ENCODE results near the gene OGFR.
A peak's percentile ranks its signal among the peaks of the same experiment; 100 is the strongest.

The OGFR gene

DNA sequence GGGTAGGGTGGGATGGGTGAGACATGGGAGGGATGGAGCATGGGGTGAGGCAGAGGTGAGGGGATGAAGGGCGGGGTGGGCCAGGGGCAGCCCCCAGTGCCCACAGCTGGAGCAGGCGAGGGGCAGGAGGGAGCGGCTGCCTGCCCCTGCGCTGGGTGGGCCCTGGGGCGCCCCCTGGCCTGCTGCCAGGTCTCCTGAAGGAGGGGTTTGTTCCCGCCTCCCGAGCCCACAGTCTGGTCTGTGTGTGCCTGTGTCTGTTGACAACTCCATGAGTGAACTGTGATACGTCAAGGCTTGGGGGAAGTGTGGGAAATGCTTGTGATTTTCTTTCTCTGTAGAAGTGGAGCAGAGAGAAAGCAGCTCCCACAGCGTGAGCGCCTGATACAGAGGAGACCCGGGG, 19.2 kb upstream of the OGFR start:
- no peak for DNase-seq

GRCh38 chr20:62786157-62786556, 18.5 kb upstream of the OGFR start:
- no peak for DNase-seq

DNA sequence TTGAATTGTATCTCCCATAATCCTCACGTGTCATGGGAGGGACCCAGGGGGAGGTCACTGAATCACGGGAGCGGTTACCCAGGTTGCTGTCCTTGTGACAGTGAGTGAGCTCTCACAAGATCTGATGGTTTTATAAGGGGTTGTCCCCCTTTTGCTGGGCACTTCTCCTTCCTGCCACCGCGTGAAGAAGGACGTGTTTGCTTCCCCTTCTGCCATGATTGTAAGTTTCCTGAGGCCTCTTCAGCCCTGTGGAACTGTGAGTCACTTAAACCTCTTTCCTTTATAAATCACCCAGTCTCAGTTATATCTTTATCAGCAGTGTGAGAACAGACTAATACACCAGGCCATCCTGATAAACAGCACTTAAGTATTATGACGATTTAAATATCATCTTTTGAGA, 17.3 kb upstream of the OGFR start:
- no peak for DNase-seq

GRCh38 chr20:62787866-62788265, 16.8 kb upstream of the OGFR start:
- DNase-seq, result no peak

GRCh38 chr20:62788607-62789006, 16.0 kb upstream of the OGFR start:
- DNase-seq, result no peak

DNA sequence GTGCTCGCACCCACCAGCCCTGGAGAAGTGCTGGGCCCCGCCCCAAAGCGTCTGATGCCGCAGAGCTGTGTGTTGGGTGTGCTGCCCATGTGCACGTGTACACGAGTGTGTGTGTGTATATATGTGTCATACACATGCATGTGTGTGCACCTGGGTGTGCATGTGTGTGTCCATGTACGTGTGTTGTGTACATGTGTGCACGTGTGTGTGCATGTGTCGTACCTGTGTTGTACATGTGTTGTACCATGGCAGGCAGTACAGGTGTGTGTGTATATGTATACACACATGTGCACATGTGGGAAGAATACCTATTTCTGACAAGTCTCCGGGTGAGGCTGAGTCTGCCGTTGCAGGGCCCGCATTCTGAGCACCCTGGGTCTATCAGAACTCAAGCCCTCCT, 14.6 kb upstream of the OGFR start:
- no peak for DNase-seq

DNA sequence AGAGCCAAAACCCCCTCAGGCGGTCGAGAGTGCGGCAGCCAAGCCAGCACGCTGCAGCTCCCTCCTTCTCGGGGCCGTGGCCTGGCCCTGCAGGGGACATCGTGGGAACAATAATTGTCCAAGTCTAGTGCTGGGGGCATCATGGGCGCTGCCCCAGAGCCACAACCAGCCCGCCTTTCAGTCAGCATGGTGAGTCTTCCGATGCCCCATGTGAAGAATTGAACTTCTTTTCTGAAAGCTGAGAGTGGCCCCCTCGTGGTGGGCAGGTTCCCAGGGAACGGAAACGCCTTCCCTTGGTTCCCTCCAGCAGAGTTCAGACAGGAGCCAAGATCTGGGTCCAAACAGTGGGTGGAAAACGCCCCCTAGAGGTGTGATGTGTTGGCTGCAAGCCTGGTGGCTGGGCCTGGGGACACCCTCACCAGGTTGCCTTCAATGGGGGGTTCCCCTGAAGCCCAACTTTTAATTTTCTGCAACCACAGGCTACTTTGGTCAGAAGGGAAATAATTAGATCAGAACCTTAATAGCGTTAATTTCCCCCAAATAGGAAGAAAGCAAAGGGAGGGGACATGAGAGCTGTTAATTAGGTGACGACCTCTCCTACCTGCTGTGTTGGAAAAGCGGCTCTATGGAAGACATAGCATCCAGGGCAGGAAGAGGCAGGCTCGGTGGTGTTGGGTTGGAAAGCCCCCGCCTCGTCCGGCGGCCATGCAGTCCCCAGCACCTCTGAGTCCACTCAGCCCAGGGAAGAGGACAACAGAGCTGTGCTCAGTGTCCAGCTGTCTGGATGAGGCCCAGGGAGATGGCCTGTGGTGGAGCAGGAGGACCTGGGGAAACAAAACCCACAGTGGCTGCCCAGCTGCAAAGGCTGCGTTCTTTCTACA, 13.1 kb upstream of the OGFR start:
- peak; percentile 61 to 67 for DNase-seq

DNA sequence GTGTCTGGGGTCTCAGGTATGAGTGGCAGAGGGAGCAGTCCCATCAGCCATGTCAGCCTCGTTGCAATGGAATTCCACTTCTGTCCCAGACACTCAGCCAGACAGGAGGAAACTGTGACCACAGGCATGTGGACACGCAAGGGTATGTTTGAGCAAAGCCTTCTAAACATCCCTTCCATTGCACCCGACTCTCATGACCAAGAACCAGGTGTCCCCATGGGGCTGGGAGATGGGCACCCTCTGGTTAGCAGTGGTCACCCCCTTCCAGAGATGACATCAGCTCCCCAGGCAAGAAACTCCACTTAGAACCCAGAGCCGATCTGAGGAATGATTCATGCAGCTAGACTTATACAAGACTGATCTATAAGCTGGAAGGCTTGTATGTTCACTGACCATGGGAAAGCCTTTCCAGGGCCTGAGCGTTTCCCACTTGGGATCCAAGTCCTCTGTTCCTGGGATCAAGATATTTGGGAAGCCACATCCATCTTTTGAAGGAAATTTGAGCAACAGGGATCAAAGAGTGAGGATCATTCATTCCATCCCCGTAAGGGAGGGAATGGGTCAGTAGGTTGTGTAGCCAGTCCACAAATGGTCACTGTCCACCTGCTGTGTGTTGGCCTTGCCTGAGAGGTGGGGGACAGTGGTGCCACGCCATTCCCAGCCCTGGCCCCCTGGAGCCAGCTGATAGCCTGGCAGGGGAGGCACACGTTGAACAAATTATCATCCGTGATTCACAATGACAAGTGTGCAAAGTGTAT, 12.3 kb upstream of the OGFR start:
- no peak for DNase-seq

GRCh38 chr20:62792940-62793756, 11.5 kb upstream of the OGFR start:
- DNase-seq, result peak in 1 of 2 experiments; percentile 25

GRCh38 chr20:62793757-62794006, 11.0 kb upstream of the OGFR start:
- DNase-seq, result no peak

DNA sequence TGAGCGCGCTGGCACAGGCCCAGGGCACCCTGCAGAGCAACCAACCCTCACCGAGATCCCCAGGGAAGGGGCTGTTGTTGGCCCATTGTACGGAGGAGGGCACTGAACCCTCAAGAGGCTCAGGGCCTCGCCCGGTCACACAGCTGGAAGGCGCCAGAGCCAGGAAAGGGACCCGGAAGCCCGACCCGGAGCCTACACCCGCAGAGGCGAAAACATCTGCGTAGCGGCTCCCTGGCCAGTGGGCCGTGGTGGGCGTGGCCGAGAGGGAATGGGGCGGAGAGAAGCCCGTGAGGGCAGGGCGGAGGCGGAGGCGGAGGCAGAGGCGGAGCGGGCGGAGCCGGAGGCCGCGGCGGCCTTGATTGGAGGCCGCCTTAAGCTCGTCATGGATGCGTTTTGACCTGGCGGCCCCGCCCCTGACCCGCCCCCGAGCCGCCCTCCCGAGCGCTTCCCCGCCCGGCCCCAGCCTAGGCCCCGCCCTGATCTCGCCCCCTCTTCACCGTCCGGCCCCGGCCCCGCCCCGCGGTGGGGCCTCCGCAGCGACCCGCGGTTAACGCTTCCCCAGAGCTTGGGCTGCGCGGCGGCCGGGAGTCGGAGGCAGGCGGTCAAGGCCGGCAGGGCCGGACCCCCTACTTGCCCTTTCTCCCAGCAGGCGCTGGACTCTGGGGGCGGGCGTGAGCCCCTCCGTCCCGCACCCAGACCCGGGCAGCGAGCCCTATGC, 10.5 kb upstream of the OGFR start:
- peak; percentile 86 to 90 for DNase-seq

DNA sequence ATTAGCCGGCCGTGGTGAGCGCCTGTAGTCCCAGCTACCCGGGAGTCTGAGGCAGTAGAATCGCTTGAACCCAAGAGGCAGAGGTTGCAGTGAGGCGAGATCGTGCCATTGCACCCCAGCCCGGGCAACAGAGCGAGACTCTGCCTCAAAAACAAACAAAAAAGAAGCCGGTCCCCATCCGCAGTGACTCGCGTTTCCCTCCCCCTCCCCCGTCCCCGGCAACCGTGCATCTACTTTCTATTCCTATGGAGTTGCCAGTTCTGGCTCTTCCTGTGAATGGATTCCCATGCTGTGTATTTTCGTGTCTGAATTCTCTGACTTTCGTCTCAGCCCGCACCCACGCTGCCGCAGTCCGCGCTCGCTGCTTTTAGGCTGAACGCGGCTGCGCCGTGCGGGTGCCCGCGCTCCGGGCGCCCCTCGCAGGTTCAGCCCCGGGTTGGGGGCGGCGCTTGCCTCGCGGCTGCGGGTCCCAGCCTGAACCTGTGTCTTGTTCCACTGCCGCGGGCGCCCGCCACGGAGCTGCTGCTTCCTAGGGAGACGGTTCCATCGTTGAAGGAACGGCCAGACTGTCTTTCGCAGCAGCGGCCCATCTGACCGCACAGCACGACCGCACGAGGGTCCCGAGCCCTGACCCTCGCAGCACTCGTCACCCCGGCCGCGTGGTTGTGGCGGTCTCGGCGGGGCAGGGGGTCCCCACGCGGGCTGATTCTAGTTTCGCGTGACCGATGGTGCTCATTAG, 9.4 kb upstream of the OGFR start:
- DNase-seq, result peak; percentile 67 to 75

DNA sequence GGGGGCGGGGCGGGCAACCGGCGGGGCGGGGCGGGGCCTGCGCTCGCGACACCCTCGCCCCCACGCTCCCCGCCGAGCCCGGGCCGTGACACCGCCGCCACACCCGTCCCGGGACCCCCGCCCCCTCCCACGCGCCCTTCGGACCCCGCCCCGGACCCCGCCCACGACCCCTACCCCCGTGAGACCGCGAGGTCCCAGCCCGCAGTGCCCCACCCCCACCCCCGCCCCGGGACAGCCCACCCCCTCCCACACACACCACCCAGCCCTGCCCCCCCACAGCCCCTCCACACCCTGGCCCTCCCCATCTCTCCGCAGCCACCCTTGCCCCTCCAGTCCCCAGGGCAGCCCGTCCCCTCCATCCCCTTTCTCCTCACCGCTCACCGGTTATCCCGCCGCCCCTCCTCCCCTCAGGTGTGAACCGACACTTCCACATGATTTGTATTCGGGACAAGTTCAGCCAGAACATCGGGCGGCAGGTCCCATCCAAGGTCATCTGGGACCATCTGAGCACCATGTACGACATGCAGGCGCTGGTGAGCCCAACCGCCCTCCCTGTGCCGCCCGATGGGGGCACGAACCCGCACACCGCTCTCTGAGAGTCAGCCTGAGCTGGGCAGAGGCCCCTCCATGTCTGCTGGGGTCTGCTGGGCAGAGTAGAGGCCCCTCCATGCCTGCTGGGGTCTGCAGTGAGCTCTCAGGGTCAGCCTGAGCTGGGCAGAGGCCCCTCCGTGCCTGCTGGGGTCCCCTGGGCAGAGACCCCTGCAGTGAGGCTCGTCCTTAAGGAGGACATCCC, 7.7 kb upstream of the OGFR start:
- DNase-seq, result no peak

- DNase-seq, result no peak
Measured at GRCh38 chr20:62797671-62798532, 6.7 kb upstream of the OGFR start.

DNA sequence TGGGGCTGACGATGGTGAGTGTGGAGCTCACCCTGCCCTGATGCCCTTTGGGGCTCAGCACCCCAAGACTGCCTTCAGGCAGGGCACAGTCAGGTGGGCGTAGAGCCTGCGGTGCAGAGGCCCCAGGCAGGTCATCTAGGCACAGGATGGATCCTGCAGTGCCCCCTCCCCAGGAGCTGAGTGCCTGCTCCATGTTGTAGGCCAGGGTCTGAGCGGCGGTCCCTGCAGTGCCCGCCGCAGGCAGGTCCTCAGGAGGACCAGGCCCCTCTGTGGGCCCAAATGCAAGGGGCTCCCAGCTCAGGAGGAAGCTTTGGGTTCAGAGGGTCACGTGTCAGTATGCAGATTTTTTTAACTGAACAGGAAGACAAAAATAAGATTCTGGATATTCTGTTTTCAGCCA, 5.6 kb upstream of the OGFR start:
- no peak for DNase-seq

- DNase-seq, result no peak
Measured at GRCh38 chr20:62799459-62799858, 5.2 kb upstream of the OGFR start.

DNA sequence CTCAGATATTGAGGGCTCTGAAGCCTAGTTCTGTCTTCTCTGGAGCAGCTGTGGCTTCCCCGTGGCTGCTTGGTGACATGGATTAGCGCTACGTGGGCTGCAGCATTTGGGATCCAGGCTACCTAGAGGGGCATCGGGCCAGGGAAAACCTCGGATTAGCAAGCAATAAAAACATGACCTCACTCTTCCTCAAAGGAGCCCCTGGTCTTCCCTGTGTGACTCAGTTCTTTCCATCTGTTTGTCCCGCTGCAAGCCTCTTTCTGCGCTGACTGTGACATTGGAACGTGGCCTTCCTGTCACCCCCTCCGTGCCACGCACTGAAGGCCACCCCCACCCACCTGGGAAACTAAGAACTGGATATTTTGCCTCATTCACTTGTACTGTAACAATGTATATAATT, 4.8 kb upstream of the OGFR start:
- no peak for DNase-seq

GRCh38 chr20:62800314-62801259, 4.0 kb upstream of the OGFR start:
- DNase-seq, result no peak

Data from stimulated activated CD4-positive, alpha-beta T cell treated with anti-CD3 and anti-CD28 coated beads, Interleukin-4, amount 100 ng/mL, for 4 hours (primary cell).